K562 (cell line): ENCODE data around the gene ZNF43.

ENCODE experiments used
- CHD4 ChIP-seq: fragments of 200-600 bp; sonication (generic); IDR thresholded peaks from 3 replicates; pipeline ENCODE4 v1.6.1; 2012; ENCODE audit warnings: low read depth, mild to moderate bottlenecking, mixed read lengths, low read length, inconsistent platforms; ENCODE audit not compliant: insufficient read depth, insufficient replicate concordance, poor library complexity, severe bottlenecking
- EZH2 ChIP-seq: IDR thresholded peaks from 2 replicates; pipeline ENCODE4 v1.6.1; 2012; ENCODE audit warnings: low read depth, mild to moderate bottlenecking, inconsistent platforms, low read length, borderline replicate concordance
- GATA2 ChIP-seq: sonication (generic); formaldehyde crosslinking; IDR thresholded peaks from 2 replicates; pipeline ENCODE4 v1.4.0; 2020; ENCODE audit warnings: mild to moderate bottlenecking, missing genetic modification reagents
- HMG20B ChIP-seq: fragments of 250-450 bp; sonication (Bioruptor Pico); IDR thresholded peaks from 2 replicates; pipeline ENCODE4 v1.5.0; 2021; ENCODE audit warnings: mild to moderate bottlenecking
- NFIX ChIP-seq: fragments of 250-450 bp; sonication (Bioruptor Pico); IDR thresholded peaks from 2 replicates; pipeline ENCODE4 v1.4.0; 2020; ENCODE audit warnings: low read depth, mild to moderate bottlenecking, moderate library complexity
- SMC3 ChIP-seq: conservative IDR thresholded peaks from 2 replicates; pipeline ENCODE4 v1.6.1; 2011; ENCODE audit warnings: low read depth, low read length, improper control_type of control experiment; ENCODE audit not compliant: insufficient read depth
- ZNF232 ChIP-seq: sonication (generic); formaldehyde crosslinking; IDR thresholded peaks from 2 replicates; pipeline ENCODE4 v1.8.0; 2022; ENCODE audit warnings: mild to moderate bottlenecking, missing genetic modification reagents
- ZNF316 ChIP-seq: fragments of 450-650 bp; IDR thresholded peaks from 2 replicates; pipeline ENCODE4 v1.6.1; 2016
- TF ChIP-seq, protein P1 (sequence below): sonication (generic); formaldehyde crosslinking; IDR thresholded peaks from 2 replicates; pipeline ENCODE4 v1.8.0; 2022; ENCODE audit warnings: mild to moderate bottlenecking, missing genetic modification reagents
- TF ChIP-seq, protein P2 (sequence below), 3 experiments: IDR thresholded peaks in 2 of 3; conservative IDR thresholded peaks in 1 of 3; 2 replicates each; pipeline ENCODE4 v1.5.1; 2011 to 2012; ENCODE audit warnings: low read length in 3 of 3, mild to moderate bottlenecking in 3 of 3, control low read depth in 2 of 3, improper control_type of control experiment in 1 of 3, inconsistent platforms in 1 of 3, low read depth in 1 of 3, mixed read lengths in 1 of 3, moderate library complexity in 1 of 3; ENCODE audit not compliant: insufficient read depth in 2 of 3
- TF ChIP-seq, protein P3 (sequence below): fragments of 450-650 bp; IDR thresholded peaks from one replicate; pipeline ENCODE4 v1.6.1; 2018; ENCODE audit warnings: mild to moderate bottlenecking, moderate library complexity; ENCODE audit not compliant: partially characterized antibody
- TF ChIP-seq, protein P4 (sequence below): sonication (generic); formaldehyde crosslinking; IDR thresholded peaks from 2 replicates; pipeline ENCODE4 v1.8.0; 2022; ENCODE audit warnings: mild to moderate bottlenecking, low read depth, missing genetic modification reagents

DNA sequence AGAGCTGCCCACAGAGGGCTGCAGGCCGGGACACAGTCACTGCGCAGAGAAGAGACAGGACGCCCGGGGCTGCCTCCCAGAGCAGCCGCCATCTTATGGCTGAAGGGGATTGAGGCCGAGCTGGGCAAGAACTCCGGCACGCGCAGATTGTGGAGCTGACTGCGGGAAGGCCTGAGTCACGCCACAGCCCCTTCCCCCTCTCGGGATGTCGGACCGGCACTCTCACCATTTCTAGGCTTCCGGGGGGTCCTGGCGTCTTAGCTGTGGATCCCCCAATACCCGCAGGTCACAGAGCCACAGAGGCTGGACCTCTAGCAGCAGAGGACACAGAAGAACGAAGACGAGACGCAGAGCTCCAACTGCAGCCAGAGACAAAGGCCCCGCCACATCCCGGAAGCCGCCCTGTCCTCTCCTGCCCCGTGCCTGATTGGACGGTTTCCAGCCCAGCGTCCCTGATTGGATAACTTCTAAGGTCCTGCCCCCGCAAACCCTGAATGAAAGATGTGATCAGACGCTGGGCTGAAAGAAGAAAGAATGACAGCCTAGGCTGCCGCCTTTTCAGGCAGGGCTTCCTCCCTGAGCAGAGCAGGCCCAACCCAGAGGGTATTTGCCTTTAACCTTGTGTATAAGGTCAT lies at the start of gene ZNF43:
- TF ChIP-seq EZH2 (no peak), ZNF316 (peak; percentile 48), HMG20B (no peak), NFIX (CRISPR knock-in tag) (no peak), SMC3 (no peak), ZNF232 (CRISPR knock-in tag) (no peak), CHD4 (no peak), GATA2 (CRISPR knock-in tag) (no peak)
- TF ChIP-seq, protein P1, sequence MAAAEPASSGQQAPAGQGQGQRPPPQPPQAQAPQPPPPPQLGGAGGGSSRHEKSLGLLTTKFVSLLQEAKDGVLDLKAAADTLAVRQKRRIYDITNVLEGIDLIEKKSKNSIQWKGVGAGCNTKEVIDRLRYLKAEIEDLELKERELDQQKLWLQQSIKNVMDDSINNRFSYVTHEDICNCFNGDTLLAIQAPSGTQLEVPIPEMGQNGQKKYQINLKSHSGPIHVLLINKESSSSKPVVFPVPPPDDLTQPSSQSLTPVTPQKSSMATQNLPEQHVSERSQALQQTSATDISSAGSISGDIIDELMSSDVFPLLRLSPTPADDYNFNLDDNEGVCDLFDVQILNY: no peak
- TF ChIP-seq, protein P2, sequence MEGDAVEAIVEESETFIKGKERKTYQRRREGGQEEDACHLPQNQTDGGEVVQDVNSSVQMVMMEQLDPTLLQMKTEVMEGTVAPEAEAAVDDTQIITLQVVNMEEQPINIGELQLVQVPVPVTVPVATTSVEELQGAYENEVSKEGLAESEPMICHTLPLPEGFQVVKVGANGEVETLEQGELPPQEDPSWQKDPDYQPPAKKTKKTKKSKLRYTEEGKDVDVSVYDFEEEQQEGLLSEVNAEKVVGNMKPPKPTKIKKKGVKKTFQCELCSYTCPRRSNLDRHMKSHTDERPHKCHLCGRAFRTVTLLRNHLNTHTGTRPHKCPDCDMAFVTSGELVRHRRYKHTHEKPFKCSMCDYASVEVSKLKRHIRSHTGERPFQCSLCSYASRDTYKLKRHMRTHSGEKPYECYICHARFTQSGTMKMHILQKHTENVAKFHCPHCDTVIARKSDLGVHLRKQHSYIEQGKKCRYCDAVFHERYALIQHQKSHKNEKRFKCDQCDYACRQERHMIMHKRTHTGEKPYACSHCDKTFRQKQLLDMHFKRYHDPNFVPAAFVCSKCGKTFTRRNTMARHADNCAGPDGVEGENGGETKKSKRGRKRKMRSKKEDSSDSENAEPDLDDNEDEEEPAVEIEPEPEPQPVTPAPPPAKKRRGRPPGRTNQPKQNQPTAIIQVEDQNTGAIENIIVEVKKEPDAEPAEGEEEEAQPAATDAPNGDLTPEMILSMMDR (IDR thresholded peaks at IDR 0.05 in 2 of 3, conservative IDR thresholded peaks at IDR 0.05 in 1 of 3; ENCODE audit: insufficient read depth in 2 of 3, low read depth in 1 of 3, low read length in 3 of 3): no peak
- TF ChIP-seq, protein P3, sequence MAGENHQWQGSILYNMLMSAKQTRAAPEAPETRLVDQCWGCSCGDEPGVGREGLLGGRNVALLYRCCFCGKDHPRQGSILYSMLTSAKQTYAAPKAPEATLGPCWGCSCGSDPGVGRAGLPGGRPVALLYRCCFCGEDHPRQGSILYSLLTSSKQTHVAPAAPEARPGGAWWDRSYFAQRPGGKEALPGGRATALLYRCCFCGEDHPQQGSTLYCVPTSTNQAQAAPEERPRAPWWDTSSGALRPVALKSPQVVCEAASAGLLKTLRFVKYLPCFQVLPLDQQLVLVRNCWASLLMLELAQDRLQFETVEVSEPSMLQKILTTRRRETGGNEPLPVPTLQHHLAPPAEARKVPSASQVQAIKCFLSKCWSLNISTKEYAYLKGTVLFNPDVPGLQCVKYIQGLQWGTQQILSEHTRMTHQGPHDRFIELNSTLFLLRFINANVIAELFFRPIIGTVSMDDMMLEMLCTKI: no peak
- TF ChIP-seq, protein P4, sequence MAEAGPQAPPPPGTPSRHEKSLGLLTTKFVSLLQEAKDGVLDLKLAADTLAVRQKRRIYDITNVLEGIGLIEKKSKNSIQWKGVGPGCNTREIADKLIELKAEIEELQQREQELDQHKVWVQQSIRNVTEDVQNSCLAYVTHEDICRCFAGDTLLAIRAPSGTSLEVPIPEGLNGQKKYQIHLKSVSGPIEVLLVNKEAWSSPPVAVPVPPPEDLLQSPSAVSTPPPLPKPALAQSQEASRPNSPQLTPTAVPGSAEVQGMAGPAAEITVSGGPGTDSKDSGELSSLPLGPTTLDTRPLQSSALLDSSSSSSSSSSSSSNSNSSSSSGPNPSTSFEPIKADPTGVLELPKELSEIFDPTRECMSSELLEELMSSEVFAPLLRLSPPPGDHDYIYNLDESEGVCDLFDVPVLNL (CRISPR knock-in tag): no peak
